K562 (cell line): ENCODE results near the gene HSD17B1. TPM values are rescaled to one million over a fixed set of nuclear protein-coding genes. Genes with fewer than 3 reads are reported as not detected.

Source experiments
- BCOR ChIP-seq: fragments of 450-650 bp; IDR thresholded peaks from 2 replicates; pipeline ENCODE4 v1.6.1; 2016
- BRD9 ChIP-seq: fragments of 450-650 bp; IDR thresholded peaks from 2 replicates; pipeline ENCODE4 v1.6.1; 2018; ENCODE audit warnings: low read depth; ENCODE audit not compliant: partially characterized antibody
- FOXA3 ChIP-seq, 2 experiments: fragments of 450-650 bp in 1 of 2; sonication (generic) in 1 of 2; formaldehyde crosslinking; IDR thresholded peaks in 1 of 2; conservative IDR thresholded peaks in 1 of 2; 2 replicates each; pipeline versions ENCODE4 v1.4.0 to v1.8.0; 2020 to 2022; ENCODE audit warnings: mild to moderate bottlenecking in 2 of 2, missing genetic modification reagents in 1 of 2
- HDAC3 ChIP-seq: fragments of 450-650 bp; IDR thresholded peaks from 2 replicates; pipeline ENCODE4 v1.6.1; 2018; ENCODE audit warnings: borderline replicate concordance, mild to moderate bottlenecking, moderate library complexity; ENCODE audit not compliant: partially characterized antibody
- JUNB ChIP-seq: fragments of 450-650 bp; formaldehyde crosslinking; conservative IDR thresholded peaks from 2 replicates; pipeline ENCODE4 v1.4.0; 2020; ENCODE audit warnings: mild to moderate bottlenecking
- MAFK ChIP-seq: IDR thresholded peaks from 2 replicates; pipeline ENCODE4 v1.6.1; 2011; ENCODE audit warnings: low read length, improper control_type of control experiment
- MTF1 ChIP-seq: fragments of 250-450 bp; sonication (Bioruptor Pico); IDR thresholded peaks from 2 replicates; pipeline ENCODE4 v1.9.0; 2021; ENCODE audit warnings: moderate library complexity, mild to moderate bottlenecking, inconsistent platforms, borderline replicate concordance
- NFRKB ChIP-seq: fragments of 450-650 bp; IDR thresholded peaks from 2 replicates; pipeline ENCODE4 v1.6.1; 2016; ENCODE audit warnings: low read depth
- TBP ChIP-seq: optimal IDR thresholded peaks from 2 replicates; pipeline ENCODE3; 2011; ENCODE audit warnings: low read depth, low read length, improper control_type of control experiment
- YBX1 ChIP-seq: fragments of 450-650 bp; IDR thresholded peaks from 2 replicates; pipeline ENCODE4 v1.7.1; 2016; ENCODE audit warnings: mild to moderate bottlenecking
- ZBED1 ChIP-seq: IDR thresholded peaks from 2 replicates; pipeline ENCODE4 v1.6.1; 2014
- ZNF175 ChIP-seq: fragments of 200-800 bp; sonication (Bioruptor generic); IDR thresholded peaks from 2 replicates; pipeline ENCODE4 v1.6.1; 2016; ENCODE audit warnings: low read depth, mild to moderate bottlenecking, missing genetic modification characterization, missing compliant biosample characterization
- ZNF184 ChIP-seq: sonication (generic); formaldehyde crosslinking; IDR thresholded peaks from 2 replicates; pipeline ENCODE4 v1.5.0; 2020; ENCODE audit warnings: missing genetic modification reagents
- ZNF830 ChIP-seq: fragments of 250-450 bp; sonication (Bioruptor Pico); IDR thresholded peaks from 2 replicates; pipeline ENCODE4 v1.5.0; 2021; ENCODE audit warnings: mild to moderate bottlenecking
- polyA plus RNA-seq, 8 experiments: library from polyadenylated mRNA; depleted of rRNA in 4 of 8; stranded (reverse) in 5 of 8; unstranded in 3 of 8; fragments of >200 nt; fragmentation: Nextera tagmentation in 2 of 8; fragmentation: Illumina TruSeq in 1 of 8; extraction: Ambion mirVana in 2 of 8; extraction: Trizol in 1 of 8; gene quantifications; 2 replicates each; pipeline versions ENCODE4 v1.2.1 to v1.2.3, GENCODE V29; 2011 to 2014; ENCODE audit warnings: inconsistent platforms in 1 of 8, missing spikeins in 1 of 8
- total RNA-seq, 7 experiments: library from RNA; depleted of rRNA in 6 of 7; stranded (reverse); fragments of >200 nt in 6 of 7; fragmentation: Illumina TruSeq in 2 of 7; extraction: Trizol in 2 of 7; gene quantifications; 2 replicates each; pipeline versions ENCODE4 v1.2.1 to v1.2.3, GENCODE V29; 2011 to 2021; ENCODE audit warnings: low replicate concordance in 1 of 7
- TF ChIP-seq, protein P1 (sequence below): fragments of 250-450 bp; sonication (Bioruptor Pico); IDR thresholded peaks from 2 replicates; pipeline ENCODE4 v1.5.0; 2020; ENCODE audit warnings: mild to moderate bottlenecking
- TF ChIP-seq, protein P2 (sequence below): fragments of 250-450 bp; sonication (Bioruptor Pico); IDR thresholded peaks from 2 replicates; pipeline ENCODE4 v1.8.0; 2021; ENCODE audit warnings: mild to moderate bottlenecking, moderate library complexity
- TF ChIP-seq, protein P3 (sequence below): sonication (generic); formaldehyde crosslinking; IDR thresholded peaks from 2 replicates; pipeline ENCODE4 v1.8.0; 2022; ENCODE audit warnings: missing genetic modification reagents, mild to moderate bottlenecking, moderate library complexity, borderline replicate concordance
- TF ChIP-seq, protein P4 (sequence below): IDR thresholded peaks from 2 replicates; pipeline ENCODE4 v1.6.1; 2014; ENCODE audit warnings: antibody characterized with exemption

Gene HSD17B1
- total and polyA plus RNA-seq, 9 of the 15 experiments (the other 6 are each of a cell fraction or from before 2014, with no cell fraction given): 0.55 to 21.1 (median 3.6) TPM

DNA sequence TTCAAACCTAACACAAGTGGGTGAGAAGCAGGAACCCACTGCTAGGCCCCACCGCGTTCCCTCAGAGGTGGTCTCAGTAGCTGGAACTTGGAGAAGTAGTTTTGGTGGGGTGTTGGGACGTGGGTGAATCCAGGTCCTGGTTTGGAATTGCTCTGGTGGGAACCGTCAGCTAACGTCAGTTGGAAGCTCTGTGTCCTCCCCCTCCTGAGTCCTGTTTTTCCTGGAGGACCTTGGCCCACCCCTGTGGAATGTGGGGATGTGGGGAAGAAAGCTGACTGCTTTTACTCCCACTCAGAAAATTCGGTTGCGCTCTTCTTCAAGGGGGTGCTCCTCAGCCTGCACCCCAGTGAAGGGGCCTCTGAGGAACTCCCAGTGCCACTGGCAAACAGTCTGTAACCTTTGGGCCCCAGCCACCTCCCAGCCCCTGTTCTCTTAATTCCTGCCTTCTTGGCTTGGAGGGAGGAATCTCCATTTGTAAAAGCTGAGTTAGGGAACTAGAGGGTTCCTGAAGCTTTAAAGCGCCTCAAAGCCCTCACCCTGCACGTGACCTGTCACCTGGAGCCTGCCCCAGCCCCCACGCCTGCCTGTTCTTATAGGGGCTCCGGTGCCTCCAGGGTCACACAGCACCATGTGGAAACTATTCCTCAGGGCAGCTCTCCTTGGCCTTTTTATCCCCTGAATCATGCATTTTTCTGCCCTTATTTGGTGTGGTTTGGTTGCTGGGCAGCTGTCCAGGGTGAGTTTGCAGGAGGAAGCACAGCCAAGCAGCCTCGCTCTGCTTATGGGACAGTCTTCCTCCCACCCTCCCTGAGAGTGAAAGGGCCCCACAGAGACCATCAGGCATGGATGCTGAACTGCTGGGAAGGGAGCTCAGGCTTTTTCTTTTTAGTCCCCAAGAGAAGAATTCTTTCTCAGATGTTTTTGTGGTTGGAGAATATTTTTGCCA, 32.9 kb upstream of the HSD17B1 start (continued):
- TF ChIP-seq, protein P1, sequence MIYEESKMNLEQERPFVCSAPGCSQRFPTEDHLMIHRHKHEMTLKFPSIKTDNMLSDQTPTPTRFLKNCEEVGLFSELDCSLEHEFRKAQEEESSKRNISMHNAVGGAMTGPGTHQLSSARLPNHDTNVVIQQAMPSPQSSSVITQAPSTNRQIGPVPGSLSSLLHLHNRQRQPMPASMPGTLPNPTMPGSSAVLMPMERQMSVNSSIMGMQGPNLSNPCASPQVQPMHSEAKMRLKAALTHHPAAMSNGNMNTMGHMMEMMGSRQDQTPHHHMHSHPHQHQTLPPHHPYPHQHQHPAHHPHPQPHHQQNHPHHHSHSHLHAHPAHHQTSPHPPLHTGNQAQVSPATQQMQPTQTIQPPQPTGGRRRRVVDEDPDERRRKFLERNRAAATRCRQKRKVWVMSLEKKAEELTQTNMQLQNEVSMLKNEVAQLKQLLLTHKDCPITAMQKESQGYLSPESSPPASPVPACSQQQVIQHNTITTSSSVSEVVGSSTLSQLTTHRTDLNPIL: no peak
- TF ChIP-seq MAFK: peak; percentile 63; the same call in 1 of the 2 replicates
- no peak for TF ChIP-seq MTF1 (CRISPR knock-in tag)
- TF ChIP-seq, protein P2, sequence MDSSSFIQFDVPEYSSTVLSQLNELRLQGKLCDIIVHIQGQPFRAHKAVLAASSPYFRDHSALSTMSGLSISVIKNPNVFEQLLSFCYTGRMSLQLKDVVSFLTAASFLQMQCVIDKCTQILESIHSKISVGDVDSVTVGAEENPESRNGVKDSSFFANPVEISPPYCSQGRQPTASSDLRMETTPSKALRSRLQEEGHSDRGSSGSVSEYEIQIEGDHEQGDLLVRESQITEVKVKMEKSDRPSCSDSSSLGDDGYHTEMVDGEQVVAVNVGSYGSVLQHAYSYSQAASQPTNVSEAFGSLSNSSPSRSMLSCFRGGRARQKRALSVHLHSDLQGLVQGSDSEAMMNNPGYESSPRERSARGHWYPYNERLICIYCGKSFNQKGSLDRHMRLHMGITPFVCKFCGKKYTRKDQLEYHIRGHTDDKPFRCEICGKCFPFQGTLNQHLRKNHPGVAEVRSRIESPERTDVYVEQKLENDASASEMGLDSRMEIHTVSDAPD (CRISPR knock-in tag): no peak
- no peak for TF ChIP-seq NFRKB
- TF ChIP-seq ZNF175: 0 out of 2 replicates have a peak, but pooled peaks have one; percentile 7
- TF ChIP-seq BRD9: no peak
- TF ChIP-seq HDAC3: no peak
- no peak for TF ChIP-seq ZNF184 (CRISPR knock-in tag)
- no peak for TF ChIP-seq FOXA3 (CRISPR knock-in tag; conservative IDR thresholded peaks at IDR 0.05 in 1 of 2, IDR thresholded peaks at IDR 0.05 in 1 of 2)
- TF ChIP-seq ZNF830: no peak
- no peak for TF ChIP-seq BCOR
- TF ChIP-seq, protein P3, sequence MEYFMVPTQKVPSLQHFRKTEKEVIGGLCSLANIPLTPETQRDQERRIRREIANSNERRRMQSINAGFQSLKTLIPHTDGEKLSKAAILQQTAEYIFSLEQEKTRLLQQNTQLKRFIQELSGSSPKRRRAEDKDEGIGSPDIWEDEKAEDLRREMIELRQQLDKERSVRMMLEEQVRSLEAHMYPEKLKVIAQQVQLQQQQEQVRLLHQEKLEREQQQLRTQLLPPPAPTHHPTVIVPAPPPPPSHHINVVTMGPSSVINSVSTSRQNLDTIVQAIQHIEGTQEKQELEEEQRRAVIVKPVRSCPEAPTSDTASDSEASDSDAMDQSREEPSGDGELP (CRISPR knock-in tag): peak; percentile 25; the same call in 1 of the 2 replicates
- no peak for TF ChIP-seq TBP
- TF ChIP-seq ZBED1: no peak
- no peak for TF ChIP-seq JUNB (CRISPR knock-in tag)
- no peak for TF ChIP-seq YBX1
- TF ChIP-seq, protein P4, sequence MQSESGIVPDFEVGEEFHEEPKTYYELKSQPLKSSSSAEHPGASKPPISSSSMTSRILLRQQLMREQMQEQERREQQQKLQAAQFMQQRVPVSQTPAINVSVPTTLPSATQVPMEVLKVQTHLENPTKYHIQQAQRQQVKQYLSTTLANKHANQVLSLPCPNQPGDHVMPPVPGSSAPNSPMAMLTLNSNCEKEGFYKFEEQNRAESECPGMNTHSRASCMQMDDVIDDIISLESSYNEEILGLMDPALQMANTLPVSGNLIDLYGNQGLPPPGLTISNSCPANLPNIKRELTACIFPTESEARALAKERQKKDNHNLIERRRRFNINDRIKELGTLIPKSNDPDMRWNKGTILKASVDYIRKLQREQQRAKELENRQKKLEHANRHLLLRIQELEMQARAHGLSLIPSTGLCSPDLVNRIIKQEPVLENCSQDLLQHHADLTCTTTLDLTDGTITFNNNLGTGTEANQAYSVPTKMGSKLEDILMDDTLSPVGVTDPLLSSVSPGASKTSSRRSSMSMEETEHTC: no peak
